IMR-90 (cell line): Measurements from ENCODE around the gene ACAD11. TPM values are rescaled to one million over a fixed set of nuclear protein-coding genes. Genes with fewer than 3 reads are reported as not detected.

Source experiments
- ATAC-seq: fragments of 200-7000 bp; cut with Tn5 transposase; 2 replicates; pipeline ENCODE4 v1.9.1; 2020; ENCODE audit warnings: low read depth, mild to moderate bottlenecking, moderate library complexity
- BruUV-seq: library from RNA; stranded (reverse); fragments of 400-500 nt; replicated peaks from 2 replicates; lab custom pipeline; 2021; lab: Mats Ljungman, UMichigan
- CTCF ChIA-PET: fragments of 300-600 bp; formaldehyde crosslinking; extraction: SDS; loops from one replicate; lab custom pipeline; 2021; ENCODE audit warnings: antibody characterized with exemption; lab: Yijun Ruan, JAX
- POLR2A ChIA-PET: fragments of 300-600 bp; sonication (Branson Sonifier 250); formaldehyde crosslinking; loops from one replicate; lab custom pipeline; 2022; ENCODE audit warnings: antibody characterized with exemption; ENCODE audit not compliant: unreplicated experiment; lab: Charles Lee
- DNase-seq: peaks from one replicate; pipeline ENCODE4 v3.0.0; 2013
- H2AFZ ChIP-seq: replicated peaks from 2 replicates; pipeline ENCODE3; 2013; ENCODE audit warnings: low read length, mild to moderate bottlenecking; ENCODE audit not compliant: poor library complexity
- H2AK5ac ChIP-seq: 2 replicates; pipeline ENCODE4 v1.6.1; 2013; ENCODE audit warnings: low read depth, low read length, inconsistent platforms
- H2AK9ac ChIP-seq: replicated peaks from 2 replicates; pipeline ENCODE3; 2013; ENCODE audit warnings: mild to moderate bottlenecking, low read depth, low read length, moderate library complexity; ENCODE audit not compliant: poor library complexity
- H2BK120ac ChIP-seq: 2 replicates; pipeline ENCODE4 v1.6.1; 2013; ENCODE audit warnings: low read depth, low read length, inconsistent platforms
- H2BK15ac ChIP-seq: 3 replicates; pipeline ENCODE4 v1.6.1; 2013; ENCODE audit warnings: low read depth, low read length, inconsistent platforms
- H2BK20ac ChIP-seq: 2 replicates; pipeline ENCODE4 v1.6.1; 2013; ENCODE audit warnings: low read depth, mild to moderate bottlenecking, inconsistent platforms, low read length, moderate library complexity
- H2BK5ac ChIP-seq: 2 replicates; pipeline ENCODE4 v1.6.1; 2013; ENCODE audit warnings: mild to moderate bottlenecking, low read depth, low read length, inconsistent platforms; ENCODE audit not compliant: poor library complexity, severe bottlenecking
- H3K14ac ChIP-seq: replicated peaks from 2 replicates; pipeline ENCODE4 v1.6.1; 2013; ENCODE audit warnings: low read depth, low read length, inconsistent platforms
- H3K18ac ChIP-seq: 2 replicates; pipeline ENCODE4 v1.6.1; 2013; ENCODE audit warnings: low read depth, low read length, control low read depth
- H3K23ac ChIP-seq: 2 replicates; pipeline ENCODE4 v1.6.1; 2013; ENCODE audit warnings: low read depth, low read length, inconsistent platforms
- H3K27ac ChIP-seq: 2 replicates; pipeline ENCODE4 v1.5.1; 2013; ENCODE audit warnings: mild to moderate bottlenecking, control low read depth, low read length; ENCODE audit not compliant: insufficient read depth
- H3K27me3 ChIP-seq: 2 replicates; pipeline ENCODE4 v1.6.1; 2013; ENCODE audit warnings: low read length; ENCODE audit not compliant: control insufficient read depth, insufficient read depth
- H3K36me3 ChIP-seq: 2 replicates; pipeline ENCODE4 v1.6.1; 2013; ENCODE audit warnings: low read length, mixed read lengths; ENCODE audit not compliant: control insufficient read depth, insufficient read depth
- H3K4ac ChIP-seq: 2 replicates; pipeline ENCODE4 v1.6.1; 2013; ENCODE audit warnings: low read depth, low read length, inconsistent platforms
- H3K4me1 ChIP-seq: 2 replicates; pipeline ENCODE4 v1.6.1; 2013; ENCODE audit warnings: low read length, mixed read lengths; ENCODE audit not compliant: control insufficient read depth, insufficient read depth
- H3K4me2 ChIP-seq: 2 replicates; pipeline ENCODE4 v1.6.1; 2013; ENCODE audit warnings: low read depth, mild to moderate bottlenecking, control low read depth, low read length, moderate library complexity
- H3K4me3 ChIP-seq: 2 replicates; pipeline ENCODE4 v1.5.1; 2013; ENCODE audit warnings: low read depth, mild to moderate bottlenecking, control low read depth, low read length, moderate library complexity; ENCODE audit not compliant: insufficient read depth
- H3K56ac ChIP-seq: 2 replicates; pipeline ENCODE4 v1.6.1; 2013; ENCODE audit warnings: low read length, inconsistent platforms; ENCODE audit not compliant: insufficient read depth; ENCODE audit errors: extremely low read depth
- H3K79me1 ChIP-seq, 2 experiments: 2 replicates each; pipeline ENCODE4 v1.6.1; 2013; ENCODE audit warnings: low read length in 2 of 2, inconsistent platforms in 1 of 2, low read depth in 1 of 2
- H3K9ac ChIP-seq: 2 replicates; pipeline ENCODE4 v1.6.1; 2013; ENCODE audit warnings: low read depth, low read length, control low read depth
- H3K9me1 ChIP-seq: 2 replicates; pipeline ENCODE4 v1.6.1; 2013; ENCODE audit warnings: low read length, inconsistent platforms; ENCODE audit not compliant: insufficient read depth
- H3K9me3 ChIP-seq: 2 replicates; pipeline ENCODE4 v1.6.1; 2013; ENCODE audit warnings: low read length; ENCODE audit not compliant: control insufficient read depth, insufficient read depth
- H4K20me1 ChIP-seq: 2 replicates; pipeline ENCODE4 v1.6.1; 2013; ENCODE audit warnings: low read length, inconsistent platforms; ENCODE audit not compliant: insufficient read depth
- H4K5ac ChIP-seq: 2 replicates; pipeline ENCODE4 v1.6.1; 2013; ENCODE audit warnings: mild to moderate bottlenecking, low read depth, low read length, control low read depth
- H4K8ac ChIP-seq, 2 experiments: 2 replicates each; pipeline ENCODE4 v1.6.1; 2013; ENCODE audit warnings: low read depth in 2 of 2, low read length in 2 of 2, control low read depth in 1 of 2, inconsistent platforms in 1 of 2
- H4K91ac ChIP-seq: 2 replicates; pipeline ENCODE4 v1.6.1; 2013; ENCODE audit warnings: low read depth, low read length, inconsistent platforms; ENCODE audit not compliant: insufficient read depth
- BHLHE40 ChIP-seq: fragments of 150-350 bp; IDR thresholded peaks from 2 replicates; pipeline ENCODE4 v1.6.1; 2016; ENCODE audit warnings: mild to moderate bottlenecking, low read depth, low read length
- CEBPB ChIP-seq: IDR thresholded peaks from 2 replicates; pipeline ENCODE4 v1.6.1; 2012; ENCODE audit warnings: low read depth, low read length, improper control_type of control experiment
- MAFK ChIP-seq: IDR thresholded peaks from 2 replicates; pipeline ENCODE4 v1.6.1; 2012; ENCODE audit warnings: low read depth, low read length, improper control_type of control experiment
- NFE2L2 ChIP-seq: fragments of 150-350 bp; IDR thresholded peaks from 2 replicates; pipeline ENCODE4 v1.6.1; 2016; ENCODE audit warnings: low read depth, mild to moderate bottlenecking, low read length
- POLR2A ChIP-seq: IDR thresholded peaks from 2 replicates; pipeline ENCODE4 v1.6.1; 2012; ENCODE audit warnings: mild to moderate bottlenecking, low read depth, low read length
- RAD21 ChIP-seq: IDR thresholded peaks from 2 replicates; pipeline ENCODE4 v1.6.1; 2012; ENCODE audit warnings: low read length, improper control_type of control experiment
- SMC3 ChIP-seq: fragments of 150-350 bp; IDR thresholded peaks from 2 replicates; pipeline ENCODE4 v1.6.1; 2016; ENCODE audit warnings: low read depth, mild to moderate bottlenecking, antibody characterized with exemption, low read length, moderate library complexity
- WGBS, 2 experiments: methylation state at CpG; one replicate each; pipeline versions ENCODE4 v1.1.5 to v1.1.7; 2013; ENCODE audit warnings: missing lambda C conversion rate in 2 of 2; ENCODE audit not compliant: insufficient read length in 1 of 2; ENCODE audit errors: extremely low coverage in 2 of 2; 5-methylcytosine and 5-hydroxymethylcytosine counted together
- dilution Hi-C: fragments of 300-500 bp; cut with HindIII; formaldehyde crosslinking; loops from one replicate; pipeline ENCODE4 v1.14.3; 2018; ENCODE audit warnings: low sequenced_read_pairs; ENCODE audit not compliant: unreplicated experiment
- in situ Hi-C: fragments of 300-500 bp; cut with MboI; formaldehyde crosslinking; loops from 3 replicates; pipeline ENCODE4 v1.14.3; 2019; ENCODE audit warnings: low sequenced_read_pairs, inconsistent platforms, mixed read lengths
- intact Hi-C: fragments of 100-400 bp; cut with micrococcal nuclease; formaldehyde crosslinking; loops from 2 replicates; pipeline ENCODE4 v1.10.0; 2022
- polyA plus RNA-seq, 3 experiments: library from polyadenylated mRNA; depleted of rRNA; stranded (reverse); fragments of >200 nt; gene quantifications; 2 replicates each; pipeline ENCODE4 v1.2.3, GENCODE V29; 2012; ENCODE audit warnings: low replicate concordance in 1 of 3
- total RNA-seq: library from RNA; depleted of rRNA; stranded (reverse); fragments of >200 nt; gene quantifications from 2 replicates; pipeline ENCODE4 v1.2.3, GENCODE V29; 2012

ACAD11 gene
- total and polyA plus RNA-seq, 2 of the 4 experiments (the other 2 are of a cell fraction), result 16.0 to 18.8 TPM

GRCh38 chr3:132519914-132520313 lies 139.7 kb downstream of the ACAD11 start:
- Histone ChIP-seq H3K27ac (no peak overlapping the region), H2BK5ac (no peak overlapping the region), H2BK120ac (no peak overlapping the region), H2AK5ac (no peak overlapping the region), H3K9me1 (no peaks in the 10 kb centered on the region), H3K4me2 (no peak overlapping the region), H3K4me3 (no peak overlapping the region), H3K9me3 (no peaks in the 10 kb centered on the region), H2BK15ac (no peak overlapping the region), H3K4me1 (no peaks in the 10 kb centered on the region), H4K91ac (no peak overlapping the region), H2AK9ac (no peak overlapping the region), H3K27me3 (no peaks in the 10 kb centered on the region), H2AFZ (no peak overlapping the region), H3K23ac (no peak overlapping the region), H4K5ac (no peak overlapping the region), H3K9ac (no peak overlapping the region), H3K14ac (no peak overlapping the region), H3K36me3 (peaks cover 39% of the 10 kb centered on the region), H3K4ac (no peak overlapping the region), H2BK20ac (no peak overlapping the region), H3K18ac (no peak overlapping the region), H4K20me1 (no peaks in the 10 kb centered on the region), H3K79me1 (peaks cover 10 to 12% of the 10 kb centered on the region in 2 experiments; a peak in 2 of 4 replicates), H4K8ac (no peak overlapping the region), H3K56ac (no peak overlapping the region)
- CTCF ChIA-PET, result no interaction called here
- in situ Hi-C loops (no loop called here), intact Hi-C loops (loop anchor here (5.0 kb wide), 3 partner anchors 33 to 167 kb away; no protein-coding TSS in a partner anchor), dilution Hi-C loops (no loop called here)
- BruUV-seq, result no TSS peak
- ATAC-seq (no peak), DNase-seq (no peak)
- TF ChIP-seq MAFK (no peak), NFE2L2 (no peak), CEBPB (no peak), RAD21 (no peak), POLR2A (no peak), SMC3 (no peak), BHLHE40 (no peak)
- POLR2A ChIA-PET, result interaction anchor here (0.6 kb wide), 1 partner anchor 147 kb away, joined by 4 read pairs; no protein-coding TSS in a partner anchor
- whole genome bisulfite sequencing, 2 experiments, result no CpG with 5 or more reads among the region's 5 CpGs
